ENCODE results near the gene KCNQ1. TPM values are rescaled to one million over a fixed set of nuclear protein-coding genes. Genes with fewer than 3 reads are reported as not detected.
A peak's percentile ranks its signal among the peaks of the same experiment; 100 is the strongest.

The KCNQ1 gene
- total RNA-seq, 4 donors from 2014 or later, result 0.89 to 2.2 (median 1.3) TPM

DNA sequence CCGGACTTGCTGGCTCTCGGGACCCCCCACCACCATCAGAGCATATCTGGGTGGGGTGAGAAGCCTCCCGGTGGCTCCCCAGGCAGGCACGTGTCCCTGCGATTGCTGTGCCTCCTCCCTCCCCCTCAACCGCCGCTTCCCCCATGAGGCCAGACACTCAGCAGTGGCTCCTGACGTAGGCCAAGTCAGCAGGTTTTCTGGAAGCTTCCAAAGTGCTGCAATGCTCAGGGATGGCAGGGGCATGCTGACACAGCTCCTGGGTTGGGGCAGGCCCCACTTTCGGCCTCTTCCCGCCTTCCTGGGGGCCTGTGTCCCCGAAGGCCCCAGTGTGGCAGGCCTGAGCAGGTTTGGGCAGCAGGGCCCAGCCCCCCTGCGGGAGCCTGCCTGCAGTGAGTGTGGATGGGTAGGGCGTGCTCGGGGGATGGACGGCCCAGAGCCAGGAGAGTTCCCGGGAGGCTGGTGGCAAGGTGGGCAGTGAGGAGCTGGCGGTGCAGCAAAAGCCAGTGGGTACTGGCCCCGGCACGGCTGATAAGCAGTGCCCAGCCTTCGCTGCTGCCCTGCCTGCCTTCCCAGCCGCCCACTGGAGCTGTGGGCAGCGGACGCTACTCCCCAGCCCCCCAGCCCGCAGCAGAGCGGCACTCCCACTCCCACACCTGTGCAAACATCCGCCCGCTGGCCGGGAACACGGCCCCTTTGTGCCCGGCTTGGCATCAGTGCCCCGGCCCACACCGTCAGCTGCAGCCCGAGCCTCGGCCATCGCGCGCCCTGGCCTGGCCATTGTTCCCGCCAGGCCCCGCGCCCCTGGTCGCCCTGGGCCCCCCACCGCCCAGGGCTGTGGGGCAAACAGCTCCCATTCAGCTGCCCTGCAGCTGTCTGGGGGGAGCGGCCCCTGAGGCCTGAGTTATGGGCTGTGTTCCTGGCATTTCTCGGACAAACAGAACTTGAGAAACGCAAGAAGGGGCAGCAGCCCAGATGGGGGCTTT is 130.0 kb downstream of the KCNQ1 start:
- Histone ChIP-seq H3K27ac (no peak overlapping the region), H3K36me3 (no peaks in the 10 kb centered on the region), H3K4me3 (no peak overlapping the region), H3K9me3 (no peaks in the 10 kb centered on the region), H3K27me3 (no peaks in the 10 kb centered on the region), H3K4me1 (no peaks in the 10 kb centered on the region)
- 63% methylated on average over 13 of the region's 45 CpGs for WGBS
- TF ChIP-seq POLR2AphosphoS5 (IDR thresholded peaks at IDR 0.05) (no peak), EP300 (IDR thresholded peaks at IDR 0.05) (no peak), POLR2A (IDR thresholded peaks at IDR 0.05) (no peak)
- TF ChIP-seq, protein P1, sequence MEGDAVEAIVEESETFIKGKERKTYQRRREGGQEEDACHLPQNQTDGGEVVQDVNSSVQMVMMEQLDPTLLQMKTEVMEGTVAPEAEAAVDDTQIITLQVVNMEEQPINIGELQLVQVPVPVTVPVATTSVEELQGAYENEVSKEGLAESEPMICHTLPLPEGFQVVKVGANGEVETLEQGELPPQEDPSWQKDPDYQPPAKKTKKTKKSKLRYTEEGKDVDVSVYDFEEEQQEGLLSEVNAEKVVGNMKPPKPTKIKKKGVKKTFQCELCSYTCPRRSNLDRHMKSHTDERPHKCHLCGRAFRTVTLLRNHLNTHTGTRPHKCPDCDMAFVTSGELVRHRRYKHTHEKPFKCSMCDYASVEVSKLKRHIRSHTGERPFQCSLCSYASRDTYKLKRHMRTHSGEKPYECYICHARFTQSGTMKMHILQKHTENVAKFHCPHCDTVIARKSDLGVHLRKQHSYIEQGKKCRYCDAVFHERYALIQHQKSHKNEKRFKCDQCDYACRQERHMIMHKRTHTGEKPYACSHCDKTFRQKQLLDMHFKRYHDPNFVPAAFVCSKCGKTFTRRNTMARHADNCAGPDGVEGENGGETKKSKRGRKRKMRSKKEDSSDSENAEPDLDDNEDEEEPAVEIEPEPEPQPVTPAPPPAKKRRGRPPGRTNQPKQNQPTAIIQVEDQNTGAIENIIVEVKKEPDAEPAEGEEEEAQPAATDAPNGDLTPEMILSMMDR (IDR thresholded peaks at IDR 0.05), result no peak
- peak; percentile 38 to 67 for DNase-seq (ENCODE audit: low spot score in 2 of 2)

- peak; percentile 49 to 66 for DNase-seq (ENCODE audit: low spot score in 2 of 2)
- no peak for TF ChIP-seq POLR2A (IDR thresholded peaks at IDR 0.05)
- no peak for TF ChIP-seq POLR2AphosphoS5 (IDR thresholded peaks at IDR 0.05)
- TF ChIP-seq, protein P1 (IDR thresholded peaks at IDR 0.05), result no peak
- TF ChIP-seq EP300 (IDR thresholded peaks at IDR 0.05), result no peak
- Histone ChIP-seq H3K4me1 (no peaks in the 10 kb centered on the region), H3K9me3 (no peaks in the 10 kb centered on the region), H3K36me3 (no peaks in the 10 kb centered on the region), H3K27me3 (no peaks in the 10 kb centered on the region), H3K27ac (no peak overlapping the region), H3K4me3 (no peak overlapping the region)
- WGBS, result 95% methylated on average over 14 of the region's 17 CpGs
These were observed 130.8 kb downstream of the KCNQ1 start for GRCh38 chr11:2575591-2576051.

- peak; percentile 48 to 78 for DNase-seq (ENCODE audit: low spot score in 2 of 2)
- WGBS, result 92% methylated on average over 10 of the region's 15 CpGs
- Histone ChIP-seq H3K27ac (no peak overlapping the region), H3K36me3 (no peaks in the 10 kb centered on the region), H3K9me3 (no peaks in the 10 kb centered on the region), H3K4me3 (no peak overlapping the region), H3K27me3 (no peaks in the 10 kb centered on the region), H3K4me1 (no peaks in the 10 kb centered on the region)
- TF ChIP-seq, protein P1 (IDR thresholded peaks at IDR 0.05), result no peak
- no peak for TF ChIP-seq EP300 (IDR thresholded peaks at IDR 0.05)
- no peak for TF ChIP-seq POLR2A (IDR thresholded peaks at IDR 0.05)
- no peak for TF ChIP-seq POLR2AphosphoS5 (IDR thresholded peaks at IDR 0.05)
These were observed 131.3 kb downstream of the KCNQ1 start for GRCh38 chr11:2576111-2576510.

DNA sequence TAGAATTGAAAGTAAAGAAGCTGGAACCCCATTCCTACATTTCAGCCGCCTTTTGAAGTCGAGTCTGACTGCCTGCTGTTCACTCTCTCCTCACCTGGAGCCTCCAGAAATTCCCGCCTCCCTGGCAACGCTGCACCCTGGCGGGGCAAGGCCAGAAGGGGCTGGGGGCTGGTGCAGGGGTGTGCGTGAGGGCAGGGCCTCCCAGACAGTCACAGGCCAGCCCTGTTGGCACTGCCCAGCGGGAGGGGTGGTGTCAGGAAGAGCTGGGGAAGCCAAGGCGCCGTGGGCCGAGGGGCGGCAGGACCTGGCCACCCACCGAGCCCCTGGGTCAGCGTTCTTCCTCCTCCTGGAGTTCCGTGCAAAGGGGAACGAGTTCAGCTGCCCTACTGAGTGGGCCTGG is 131.7 kb downstream of the KCNQ1 start:
- no peaks in the 10 kb centered on the region for H3K4me1 ChIP-seq
- H3K27me3 ChIP-seq, result no peaks in the 10 kb centered on the region
- TF ChIP-seq POLR2AphosphoS5 (IDR thresholded peaks at IDR 0.05) (no peak), EP300 (IDR thresholded peaks at IDR 0.05) (no peak), POLR2A (IDR thresholded peaks at IDR 0.05) (no peak)
- TF ChIP-seq, protein P1 (IDR thresholded peaks at IDR 0.05), result no peak
- H3K4me3 ChIP-seq, result no peak overlapping the region
- peak in 1 of 2 donors; percentile 44 for DNase-seq (ENCODE audit: low spot score in 2 of 2)
- H3K27ac ChIP-seq, result no peak overlapping the region
- WGBS, result 75% methylated on average over 9 of the region's 15 CpGs
- no peaks in the 10 kb centered on the region for H3K36me3 ChIP-seq
- H3K9me3 ChIP-seq, result no peaks in the 10 kb centered on the region
